K562 (cell line): ENCODE measurements around the gene HSPA1L.

Source experiments
- CTBP1 ChIP-seq: fragments of 450-650 bp; IDR thresholded peaks from 2 replicates; pipeline ENCODE4 v1.6.1; 2016; ENCODE audit warnings: borderline replicate concordance
- HOXB6 ChIP-seq: fragments of 250-450 bp; sonication (Bioruptor Pico); IDR thresholded peaks from 2 replicates; pipeline ENCODE4 v1.5.1; 2022; ENCODE audit warnings: mild to moderate bottlenecking, borderline replicate concordance
- JUN ChIP-seq, 2 experiments: sonication (generic) in 1 of 2; formaldehyde crosslinking in 1 of 2; IDR thresholded peaks; 2 replicates each; pipeline versions ENCODE4 v1.6.1 to v1.8.0; 2012 to 2022; ENCODE audit warnings: borderline replicate concordance in 2 of 2, mild to moderate bottlenecking in 2 of 2, improper control_type of control experiment in 1 of 2, low read depth in 1 of 2, low read length in 1 of 2, missing genetic modification reagents in 1 of 2
- MAFF ChIP-seq: IDR thresholded peaks from 2 replicates; pipeline ENCODE4 v1.6.1; 2012; ENCODE audit warnings: low read length, improper control_type of control experiment
- NFYB ChIP-seq: IDR thresholded peaks from 2 replicates; pipeline ENCODE4 v1.6.1; 2011; ENCODE audit warnings: mild to moderate bottlenecking, moderate library complexity; ENCODE audit not compliant: insufficient read length; ENCODE audit errors: extremely low read depth

- no peak for TF ChIP-seq NFYB
- no peak for TF ChIP-seq CTBP1
- TF ChIP-seq MAFF = no peak
- TF ChIP-seq HOXB6 (CRISPR knock-in tag) = no peak
- no peak for TF ChIP-seq JUN (IDR thresholded peaks at IDR 0.05; ENCODE audit: borderline replicate concordance, low read depth, low read length)
- no peak for TF ChIP-seq JUN (CRISPR knock-in tag; IDR thresholded peaks at IDR 0.05; ENCODE audit: borderline replicate concordance)
Measured at GRCh38 chr6:31819871-31820299, 4.8 kb upstream of the HSPA1L start.
